GM12892 (cell line): ENCODE measurements around the gene PRKAG3.

Source experiments
- POLR2A ChIP-seq: IDR thresholded peaks from 2 replicates; pipeline ENCODE4 v1.6.1; 2011; ENCODE audit warnings: low read depth, low read length, control low read depth
- POLR2AphosphoS5 ChIP-seq: IDR thresholded peaks from 2 replicates; pipeline ENCODE4 v1.6.1; 2011; ENCODE audit warnings: low read depth, low read length, control low read depth
- TAF1 ChIP-seq: IDR thresholded peaks from 2 replicates; pipeline ENCODE4 v1.6.1; 2011; ENCODE audit warnings: low read depth, mild to moderate bottlenecking, control low read depth, low read length, borderline replicate concordance

DNA sequence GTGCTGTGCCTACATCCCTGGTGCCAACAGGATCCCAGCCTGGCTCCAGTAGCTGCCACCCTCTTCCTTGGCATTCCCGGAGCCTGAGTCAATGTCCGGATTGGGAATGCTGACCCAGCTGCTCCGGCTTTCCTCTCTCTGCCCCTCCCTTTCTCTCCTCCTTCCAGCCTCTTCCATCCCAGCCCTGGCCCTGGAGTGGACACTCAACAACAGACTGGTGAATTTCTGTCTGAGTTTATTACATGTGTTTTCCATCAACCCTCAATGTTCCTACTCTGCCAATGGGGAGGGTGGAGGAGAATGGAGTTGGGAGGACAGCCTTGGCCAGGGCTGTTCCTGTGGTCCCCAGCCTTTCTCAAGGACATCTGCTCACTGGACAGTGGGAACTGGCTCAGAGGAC is 917 bp upstream of the PRKAG3 start:
- TF ChIP-seq POLR2AphosphoS5 (no peak), POLR2A (no peak), TAF1 (no peak)
